GM18909 (cell line): ENCODE measurements around the gene AGPS.
"Not testable (repeated sequence)": the region's sequence is repeated elsewhere in the genome, so short reads cannot be mapped to it uniquely, and the experiment has no call there.

Experiments used
- ATAC-seq: cut with Tn5 transposase; IDR thresholded peaks from one replicate; pipeline ENCODE4 v1.9.1; 2021; ENCODE audit warnings: mild to moderate bottlenecking; ENCODE audit not compliant: unreplicated experiment, poor library complexity

AGPS gene

GRCh38 chr2:177410629-177411028 lies 18.1 kb downstream of the AGPS start:
- not testable (repeated sequence) for ATAC-seq

GRCh38 chr2:177413703-177414102 lies 21.1 kb downstream of the AGPS start:
- no peak for ATAC-seq

GRCh38 chr2:177419274-177419673 lies 26.7 kb downstream of the AGPS start:
- ATAC-seq, result no peak

GRCh38 chr2:177422271-177422670 lies 29.7 kb downstream of the AGPS start:
- no peak for ATAC-seq

DNA sequence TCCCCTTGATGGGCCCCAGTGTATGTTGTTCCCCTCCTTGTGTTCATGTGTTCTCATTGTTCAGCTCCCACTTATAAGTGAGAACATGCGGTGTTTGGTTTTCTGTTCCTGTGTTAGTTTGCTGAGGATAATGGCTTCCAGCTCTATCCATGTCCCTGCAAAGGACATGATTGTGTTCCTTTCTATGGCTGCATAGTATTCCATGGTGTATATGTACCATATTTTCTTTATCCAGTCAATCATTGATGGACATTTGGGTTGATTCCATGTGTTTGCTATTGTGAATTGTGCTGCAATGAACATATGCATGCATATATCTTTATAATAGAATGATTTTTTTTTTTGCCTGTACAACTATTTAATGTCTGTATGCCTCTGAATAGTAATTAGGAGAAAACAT lies 31.5 kb downstream of the AGPS start:
- ATAC-seq, result not testable (repeated sequence)

DNA sequence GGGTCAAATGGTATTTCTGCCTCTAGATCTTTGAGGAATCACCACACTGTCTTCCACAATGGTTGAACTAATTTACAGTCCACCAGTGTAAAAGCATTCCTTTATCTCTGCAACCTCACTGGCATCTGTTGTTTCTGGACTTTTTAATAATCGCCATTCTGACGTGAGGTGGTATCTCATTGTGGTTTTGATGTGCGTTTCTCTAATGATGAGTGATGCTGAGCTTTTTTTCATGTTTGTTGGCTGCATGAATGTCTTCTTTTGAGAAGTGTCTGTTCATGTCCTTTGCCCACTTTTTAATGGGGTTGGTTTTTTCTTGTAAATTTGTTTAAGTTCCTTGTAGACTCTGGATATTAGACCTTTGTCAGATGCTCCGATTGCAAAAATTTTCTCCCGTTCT lies 32.0 kb downstream of the AGPS start:
- not testable (repeated sequence) for ATAC-seq

- ATAC-seq, result no peak
Observed at GRCh38 chr2:177427316-177427715, 34.7 kb downstream of the AGPS start.

DNA sequence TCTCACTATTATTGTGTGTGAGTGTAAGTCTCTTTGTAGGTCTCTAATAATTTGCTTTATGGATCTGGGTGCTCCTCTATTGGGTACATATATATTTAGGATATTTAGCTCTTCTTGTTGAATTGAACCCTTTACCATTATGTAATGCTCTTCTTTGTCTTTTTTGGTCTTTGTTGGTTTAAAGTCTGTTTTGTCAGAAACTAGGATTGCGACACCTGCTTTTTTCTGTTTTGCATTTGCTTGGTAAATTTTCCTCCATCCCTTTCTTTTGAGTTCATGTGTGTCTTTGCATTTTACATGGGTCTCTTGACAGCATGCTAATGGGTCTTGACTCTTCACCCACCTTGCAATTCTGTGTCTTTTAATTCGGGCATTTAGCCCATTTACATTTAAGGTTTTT lies 35.4 kb downstream of the AGPS start:
- not testable (repeated sequence) for ATAC-seq

- ATAC-seq, result no peak
Observed at GRCh38 chr2:177429688-177430325, 37.2 kb downstream of the AGPS start.

GRCh38 chr2:177430411-177430810 lies 37.8 kb downstream of the AGPS start:
- no peak for ATAC-seq

DNA sequence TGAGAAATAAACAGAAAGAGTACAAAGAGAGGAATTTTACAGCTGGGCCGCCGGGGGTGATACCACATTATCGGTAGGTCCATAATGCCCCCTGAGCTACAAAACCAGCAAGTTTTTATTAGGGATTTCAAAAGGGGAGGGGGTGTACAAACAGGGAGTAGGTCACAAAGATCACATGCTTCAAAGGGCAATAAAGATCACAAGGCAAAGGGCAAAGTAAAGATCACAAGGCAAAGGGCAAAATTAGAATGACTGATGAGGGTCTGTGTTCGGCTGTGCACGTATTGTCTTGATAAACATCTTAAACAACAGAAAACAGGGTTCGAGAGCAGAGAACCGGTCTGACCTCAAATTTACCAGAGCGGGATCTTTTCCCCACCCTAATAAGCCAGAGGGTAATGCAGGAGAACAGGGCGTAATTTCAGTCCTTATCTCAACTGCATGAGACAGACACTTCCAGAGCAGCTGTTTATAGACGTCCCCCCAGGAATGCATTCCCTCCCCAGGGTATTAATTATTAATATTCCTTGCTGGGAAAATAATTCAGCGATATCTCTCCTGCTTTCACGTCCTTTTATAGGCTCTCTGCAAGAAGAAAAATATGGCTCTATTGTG lies 38.6 kb downstream of the AGPS start:
- not testable (repeated sequence) for ATAC-seq

DNA sequence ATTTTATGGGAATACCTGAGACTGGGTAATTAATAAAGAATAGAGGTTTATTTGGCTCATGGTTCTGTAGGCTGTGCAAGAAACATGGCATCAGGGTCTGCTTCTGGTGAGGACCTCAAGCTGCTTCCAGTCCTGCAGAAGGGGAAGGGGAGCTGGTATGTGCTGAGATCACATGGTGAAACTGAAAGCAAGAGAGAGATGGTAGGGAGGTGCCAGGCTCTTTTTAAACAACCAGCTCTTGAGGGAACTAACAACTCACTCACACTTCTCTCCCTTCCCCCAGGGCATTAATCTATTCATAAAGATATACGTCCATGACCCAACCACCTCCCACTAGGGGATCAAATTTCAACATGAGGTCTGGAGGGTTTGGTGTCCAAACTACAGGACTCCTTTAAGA lies 40.1 kb downstream of the AGPS start:
- no peak for ATAC-seq

- no peak for ATAC-seq
Observed at GRCh38 chr2:177433402-177433801, 40.8 kb downstream of the AGPS start.

GRCh38 chr2:177434475-177434874 lies 41.9 kb downstream of the AGPS start:
- no peak for ATAC-seq

GRCh38 chr2:177445200-177445599 lies 52.6 kb downstream of the AGPS start:
- no peak for ATAC-seq

- no peak for ATAC-seq
Observed at GRCh38 chr2:177448031-177448430, 55.5 kb downstream of the AGPS start.

- ATAC-seq, result no peak
Observed at GRCh38 chr2:177449159-177449558, 56.6 kb downstream of the AGPS start.

DNA sequence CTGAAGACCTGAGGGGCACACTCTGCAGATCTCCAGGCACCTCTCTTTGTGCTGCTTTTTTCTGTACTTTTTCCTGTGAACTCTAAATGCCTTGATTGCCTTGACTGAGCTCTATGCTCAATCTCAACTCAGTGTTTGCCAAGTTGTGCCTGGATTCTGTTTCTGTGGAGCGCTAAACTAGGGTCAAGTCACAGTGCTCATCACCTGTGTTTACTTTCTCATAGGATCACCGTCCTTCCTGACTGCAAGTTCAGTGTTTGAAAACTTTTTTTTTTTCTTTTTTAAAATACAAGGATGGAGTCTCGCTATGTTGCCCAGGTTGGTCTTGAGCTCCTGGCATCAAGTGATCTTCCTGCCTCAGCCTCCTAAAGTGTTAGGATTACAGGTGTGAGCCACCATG lies 62.6 kb downstream of the AGPS start:
- ATAC-seq, result no peak

DNA sequence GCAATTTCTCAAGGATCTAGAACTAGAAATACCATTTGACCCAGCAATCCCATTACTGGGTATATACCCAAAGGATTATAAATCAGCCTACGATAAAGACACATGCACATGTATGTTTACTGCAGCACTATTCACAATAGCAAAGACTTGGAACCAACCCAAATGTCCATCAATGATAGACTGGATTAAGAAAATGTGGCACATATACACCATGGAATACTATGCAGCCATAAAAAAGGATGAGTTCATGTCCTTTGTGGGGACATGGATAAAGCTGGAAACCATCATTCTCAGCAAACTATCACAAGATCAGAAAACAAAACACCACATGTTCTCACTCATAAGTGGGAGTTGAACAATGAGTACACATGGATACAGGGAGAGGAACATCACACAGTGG lies 67.2 kb downstream of the AGPS start:
- ATAC-seq, result not testable (repeated sequence)

- ATAC-seq, result no peak
Observed at GRCh38 chr2:177460973-177461585, 68.5 kb downstream of the AGPS start.

GRCh38 chr2:177464549-177464948 lies 72.0 kb downstream of the AGPS start:
- ATAC-seq, result no peak
